NT2/D1 (cell line): ENCODE measurements around the gene SLIT1.

ENCODE experiments used
- SUZ12 ChIP-seq: IDR thresholded peaks from 2 replicates; pipeline ENCODE4 v1.6.1; 2011; ENCODE audit not compliant: insufficient read length, insufficient read depth; ENCODE audit errors: extremely low read depth
- YY1 ChIP-seq: IDR thresholded peaks from 2 replicates; pipeline ENCODE4 v1.6.1; 2011; ENCODE audit not compliant: insufficient read length, insufficient read depth

DNA sequence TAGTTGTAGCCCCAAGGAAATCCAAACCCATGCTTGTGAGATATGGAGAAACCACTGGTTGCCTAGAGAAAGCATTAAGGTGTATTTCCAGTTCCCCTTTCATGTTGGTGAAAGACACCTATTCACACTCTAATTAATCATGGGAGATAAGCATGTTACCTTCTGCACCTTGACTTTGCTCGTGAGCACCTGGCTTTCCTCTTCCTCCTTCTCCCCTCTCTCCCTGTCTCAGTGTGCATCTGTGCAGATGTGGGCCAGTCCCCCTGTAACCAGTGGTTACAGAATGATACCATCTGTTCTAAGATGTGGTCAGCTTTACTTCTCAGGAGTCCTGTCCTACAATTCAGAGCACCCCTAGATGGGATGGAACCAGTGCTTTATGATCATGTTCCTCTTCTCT lies 193.0 kb downstream of the SLIT1 start:
- no peak for TF ChIP-seq SUZ12
- no peak for TF ChIP-seq YY1
